Activated T-helper 1 cell treated with anti-CD3 and anti-CD28 coated beads, Interleukin-12 subunit alpha, Interleukin-12 subunit beta, Interleukin-2, Interleukin-4 antibody, amounts not matched to agents 30 ng/mL and 10 ng/mL and 1 ng/mL, durations not matched to agents 14 hours and 24 hours and 36 hours (primary cell): Measurements from ENCODE around the gene TSEN54. TPM values are rescaled to one million over a fixed set of nuclear protein-coding genes. Genes with fewer than 3 reads are reported as not detected.

Source experiments
- DNase-seq: peaks from one replicate; pipeline ENCODE4 v3.0.0; 2021; ENCODE audit warnings: low spot score
- H3K27ac Mint-ChIP-seq: one replicate; pipeline ENCODE4 v1.8.0; 2021; ENCODE audit warnings: mild to moderate bottlenecking, mixed read lengths
- H3K27me3 Mint-ChIP-seq: one replicate; pipeline ENCODE4 v1.8.0; 2022; ENCODE audit warnings: mild to moderate bottlenecking, moderate library complexity, mixed read lengths; ENCODE audit not compliant: insufficient read depth
- H3K36me3 Mint-ChIP-seq: one replicate; pipeline ENCODE4 v1.8.0; 2021; ENCODE audit warnings: low read depth, mixed read lengths
- H3K4me1 Mint-ChIP-seq: one replicate; pipeline ENCODE4 v1.8.0; 2021; ENCODE audit warnings: low read depth, mixed read lengths
- H3K4me3 Mint-ChIP-seq: one replicate; pipeline ENCODE4 v1.8.0; 2021; ENCODE audit warnings: mild to moderate bottlenecking, moderate library complexity, mixed read lengths
- H3K9me3 Mint-ChIP-seq: one replicate; pipeline ENCODE4 v1.8.0; 2021; ENCODE audit warnings: mixed read lengths
- intact Hi-C: fragments of 100-400 bp; cut with micrococcal nuclease; formaldehyde crosslinking; loops from one replicate; pipeline ENCODE4 v1.15.1; 2024
- total RNA-seq: library from RNA; stranded (reverse); gene quantifications from 2 replicates; pipeline ENCODE4 v1.2.3, GENCODE V29; 2022

Gene TSEN54
- total RNA-seq, 1 donor from 2014 or later, result 65.9 TPM

- H3K27me3 Mint-ChIP-seq, result peaks cover 4% of the 10 kb centered on the region
- no peak overlapping the region for H3K27ac Mint-ChIP-seq
These were observed 36.3 kb downstream of the TSEN54 start for GRCh38 chr17:75552425-75553294.

GRCh38 chr17:75553295-75554110, 37.2 kb downstream of the TSEN54 start:
- Mint-ChIP-seq H3K9me3 (no peaks in the 10 kb centered on the region), H3K4me1 (no peaks in the 10 kb centered on the region), H3K27ac (no peak overlapping the region), H3K27me3 (peaks cover 3% of the 10 kb centered on the region), H3K4me3 (no peak overlapping the region), H3K36me3 (no peaks in the 10 kb centered on the region)
- no peak for DNase-seq
- intact Hi-C loops, result no loop called here

More at GRCh38 chr17:75552425-75553294, 36.3 kb downstream of the TSEN54 start:
- Mint-ChIP-seq H3K9me3 (no peaks in the 10 kb centered on the region), H3K36me3 (no peaks in the 10 kb centered on the region), H3K4me1 (no peaks in the 10 kb centered on the region), H3K4me3 (no peak overlapping the region)
- intact Hi-C loops, result no loop called here
- DNase-seq, result no peak

DNA sequence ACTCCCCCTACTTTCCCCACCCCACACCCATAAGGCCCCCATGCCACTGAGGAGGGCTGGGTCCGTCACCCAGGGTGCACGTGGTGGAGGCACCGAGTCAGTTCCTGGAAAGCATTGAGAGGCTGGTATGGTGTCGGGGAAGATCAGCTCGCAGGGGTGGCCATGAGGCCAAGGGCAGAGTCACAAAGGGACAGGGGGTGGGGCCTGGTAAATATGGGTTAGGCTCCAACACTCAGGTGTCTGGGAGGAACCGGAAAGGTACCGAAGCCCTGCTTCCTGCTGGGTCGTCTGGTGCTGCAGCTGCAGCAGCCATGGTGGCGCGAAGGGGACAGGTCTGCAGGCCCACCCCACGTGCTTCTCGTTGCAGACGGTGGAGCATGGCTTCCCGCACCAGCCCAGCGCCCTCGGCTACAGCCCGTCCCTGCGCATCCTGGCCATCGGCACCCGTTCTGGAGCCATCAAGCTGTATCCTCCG, 39.4 kb downstream of the TSEN54 start:
- Mint-ChIP-seq H3K27ac (no peak overlapping the region), H3K4me1 (no peaks in the 10 kb centered on the region), H3K4me3 (no peak overlapping the region), H3K27me3 (peaks cover 3% of the 10 kb centered on the region), H3K9me3 (no peaks in the 10 kb centered on the region), H3K36me3 (no peaks in the 10 kb centered on the region)
- DNase-seq, result no peak
- intact Hi-C loops, result no loop called here

DNA sequence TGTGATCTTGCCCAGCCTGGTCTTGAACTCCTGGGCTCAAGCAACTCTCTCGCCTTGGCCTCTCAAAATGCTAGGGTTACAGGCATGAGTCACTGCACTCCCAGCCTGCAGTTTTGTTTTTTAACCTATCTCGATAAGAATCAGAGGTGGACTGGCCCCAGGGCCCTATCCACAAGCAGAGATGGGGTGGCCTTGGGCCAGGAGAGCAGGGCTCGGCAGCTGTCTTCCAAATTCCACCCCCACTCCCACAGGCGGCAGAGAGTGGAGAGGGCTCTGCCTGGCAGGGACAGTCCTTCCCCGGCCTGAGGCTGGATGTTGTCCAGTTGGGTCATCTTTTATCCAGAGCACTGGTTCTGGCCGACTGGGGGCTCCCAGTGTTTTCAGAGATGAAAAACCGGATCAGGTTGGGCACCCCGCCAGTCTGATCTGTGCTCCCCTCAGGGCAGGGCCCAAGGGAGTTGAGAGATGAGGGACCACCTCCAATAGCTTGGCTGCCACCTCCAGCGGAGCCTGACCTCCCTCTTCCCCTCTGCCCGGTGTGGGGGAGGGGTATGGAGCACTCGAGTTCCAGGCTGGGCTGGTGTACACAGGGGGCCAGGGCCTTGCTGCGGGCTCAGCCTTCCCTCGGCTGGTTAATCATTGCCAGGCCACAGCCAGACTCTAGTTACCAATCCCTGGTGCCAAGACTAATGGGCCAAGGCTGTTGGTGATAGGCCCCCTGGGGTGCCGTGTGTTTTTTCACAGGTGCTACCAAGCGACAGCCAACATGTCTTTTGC, 40.9 kb downstream of the TSEN54 start:
- DNase-seq, result no peak
- intact Hi-C loops, result no loop called here
- Mint-ChIP-seq H3K27ac (no peak overlapping the region), H3K4me1 (no peaks in the 10 kb centered on the region), H3K4me3 (no peak overlapping the region), H3K9me3 (no peaks in the 10 kb centered on the region), H3K27me3 (peaks cover 3% of the 10 kb centered on the region), H3K36me3 (no peaks in the 10 kb centered on the region)

GRCh38 chr17:75557852-75558665, 41.7 kb downstream of the TSEN54 start:
- no peaks in the 10 kb centered on the region for H3K36me3 Mint-ChIP-seq
- intact Hi-C loops, result no loop called here
- H3K4me3 Mint-ChIP-seq, result no peak overlapping the region
- no peaks in the 10 kb centered on the region for H3K4me1 Mint-ChIP-seq
- peaks cover 3% of the 10 kb centered on the region for H3K27me3 Mint-ChIP-seq
- no peaks in the 10 kb centered on the region for H3K9me3 Mint-ChIP-seq
- H3K27ac Mint-ChIP-seq, result no peak overlapping the region
- DNase-seq, result no peak

DNA sequence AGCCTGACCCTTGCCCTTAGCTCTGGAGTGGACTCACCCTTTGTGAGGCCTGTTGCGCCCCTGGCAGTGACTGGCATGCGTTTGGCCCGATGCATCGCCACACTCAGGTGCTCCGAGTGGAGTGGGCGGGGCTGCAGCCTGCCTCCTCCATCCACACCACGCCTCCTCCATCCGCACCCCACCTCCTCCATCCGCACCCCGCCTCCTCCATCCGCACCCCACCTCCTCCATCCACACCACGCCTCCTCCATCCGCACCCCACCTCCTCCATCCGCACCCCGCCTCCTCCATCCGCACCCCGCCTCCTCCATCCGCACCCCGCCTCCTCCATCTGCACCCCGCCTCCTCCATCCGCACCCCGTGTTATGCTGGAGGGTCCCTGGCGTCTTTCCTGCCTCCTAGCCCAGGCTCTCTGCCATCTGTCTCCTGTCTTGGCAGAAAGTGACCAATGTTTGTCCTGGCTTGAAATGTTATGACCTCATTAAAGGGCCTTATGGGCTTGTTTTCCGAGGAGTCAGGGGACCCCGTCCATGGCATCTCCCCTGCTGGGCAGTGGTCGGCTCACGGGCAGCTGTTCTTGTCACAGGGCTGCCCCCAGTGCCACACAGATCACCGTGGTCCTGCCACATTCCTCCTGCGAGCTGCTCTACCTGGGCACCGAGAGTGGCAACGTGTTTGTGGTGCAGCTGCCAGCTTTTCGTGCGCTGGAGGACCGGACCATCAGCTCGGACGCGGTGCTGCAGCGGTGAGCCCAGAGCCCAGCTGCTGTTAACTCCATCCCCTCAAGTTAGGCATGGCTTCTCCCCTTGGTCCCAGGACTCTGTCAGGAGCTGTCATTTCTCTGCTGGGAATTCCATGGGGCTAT, 42.6 kb downstream of the TSEN54 start:
- Mint-ChIP-seq H3K36me3 (no peaks in the 10 kb centered on the region), H3K4me3 (no peak overlapping the region), H3K9me3 (no peaks in the 10 kb centered on the region), H3K4me1 (no peaks in the 10 kb centered on the region), H3K27ac (no peak overlapping the region), H3K27me3 (peaks cover 3% of the 10 kb centered on the region)
- intact Hi-C loops, result no loop called here
- DNase-seq, result no peak

DNA sequence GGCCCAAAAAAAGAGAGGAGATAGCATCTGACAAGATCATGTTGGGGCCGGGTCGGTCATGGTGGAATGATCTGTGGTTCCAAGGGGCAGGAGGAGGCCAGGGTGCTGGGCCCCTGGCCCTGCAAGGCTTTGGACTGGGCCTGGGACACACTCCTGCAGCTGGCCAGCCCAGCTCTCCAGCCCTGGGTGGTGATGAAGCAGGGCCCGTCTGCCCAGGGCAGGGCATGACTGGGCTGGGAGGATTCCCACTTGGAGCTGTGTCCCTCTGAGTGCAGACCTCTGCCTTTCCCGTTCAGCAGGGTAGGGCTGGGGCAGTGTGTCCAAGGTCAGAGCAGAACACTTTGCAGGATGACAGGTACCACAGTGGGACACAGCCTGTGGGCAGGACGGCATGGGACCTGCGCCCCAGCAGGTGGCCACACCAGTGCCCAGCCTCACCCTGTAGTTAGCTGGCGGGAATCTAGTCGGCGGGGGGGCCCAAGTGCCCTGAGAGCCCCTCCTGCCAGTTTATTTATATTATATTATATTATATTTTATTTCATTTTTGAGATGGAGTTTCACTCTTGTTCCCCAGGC, 43.7 kb downstream of the TSEN54 start:
- intact Hi-C loops, result no loop called here
- Mint-ChIP-seq H3K36me3 (no peaks in the 10 kb centered on the region), H3K9me3 (no peaks in the 10 kb centered on the region), H3K27me3 (no peaks in the 10 kb centered on the region), H3K27ac (no peak overlapping the region), H3K4me3 (no peak overlapping the region), H3K4me1 (no peaks in the 10 kb centered on the region)
- DNase-seq, result no peak

DNA sequence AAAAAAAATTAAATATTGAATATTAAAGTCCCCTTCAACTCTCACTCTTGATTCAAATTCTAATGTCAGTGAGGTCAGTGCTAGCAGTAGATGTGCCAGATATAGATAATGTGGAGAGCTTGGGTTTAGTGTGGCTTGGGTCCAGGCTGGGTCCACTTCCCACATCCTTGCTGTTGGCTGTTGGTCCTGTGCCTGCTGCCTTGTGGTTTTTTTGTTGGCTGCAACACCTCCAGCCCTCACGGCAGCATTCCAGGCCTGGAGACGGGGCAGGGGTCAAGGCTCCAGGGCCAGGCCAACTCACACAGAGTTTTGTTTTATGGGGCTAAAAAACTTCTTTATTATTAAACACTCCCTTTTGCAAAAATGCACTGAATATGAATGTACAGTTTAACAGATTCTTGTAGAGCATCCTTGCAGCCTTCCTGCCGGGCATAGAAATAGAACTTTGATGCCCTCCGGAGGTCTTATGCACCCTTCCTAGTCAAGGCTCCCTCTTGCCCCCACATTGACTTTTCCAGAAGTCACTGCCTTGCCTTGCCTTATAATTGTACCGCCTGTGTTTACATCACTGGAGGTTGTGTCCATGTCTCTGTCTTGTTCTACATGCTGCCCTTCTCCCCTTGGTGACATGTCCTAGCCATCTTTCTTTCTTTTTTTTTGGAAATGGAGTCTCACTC, 45.7 kb downstream of the TSEN54 start:
- DNase-seq, result no peak
- intact Hi-C loops, result no loop called here
- H3K4me3 Mint-ChIP-seq, result no peak overlapping the region
- H3K4me1 Mint-ChIP-seq, result no peaks in the 10 kb centered on the region
- no peaks in the 10 kb centered on the region for H3K9me3 Mint-ChIP-seq
- H3K36me3 Mint-ChIP-seq, result no peaks in the 10 kb centered on the region
- no peak overlapping the region for H3K27ac Mint-ChIP-seq
- H3K27me3 Mint-ChIP-seq, result no peaks in the 10 kb centered on the region

DNA sequence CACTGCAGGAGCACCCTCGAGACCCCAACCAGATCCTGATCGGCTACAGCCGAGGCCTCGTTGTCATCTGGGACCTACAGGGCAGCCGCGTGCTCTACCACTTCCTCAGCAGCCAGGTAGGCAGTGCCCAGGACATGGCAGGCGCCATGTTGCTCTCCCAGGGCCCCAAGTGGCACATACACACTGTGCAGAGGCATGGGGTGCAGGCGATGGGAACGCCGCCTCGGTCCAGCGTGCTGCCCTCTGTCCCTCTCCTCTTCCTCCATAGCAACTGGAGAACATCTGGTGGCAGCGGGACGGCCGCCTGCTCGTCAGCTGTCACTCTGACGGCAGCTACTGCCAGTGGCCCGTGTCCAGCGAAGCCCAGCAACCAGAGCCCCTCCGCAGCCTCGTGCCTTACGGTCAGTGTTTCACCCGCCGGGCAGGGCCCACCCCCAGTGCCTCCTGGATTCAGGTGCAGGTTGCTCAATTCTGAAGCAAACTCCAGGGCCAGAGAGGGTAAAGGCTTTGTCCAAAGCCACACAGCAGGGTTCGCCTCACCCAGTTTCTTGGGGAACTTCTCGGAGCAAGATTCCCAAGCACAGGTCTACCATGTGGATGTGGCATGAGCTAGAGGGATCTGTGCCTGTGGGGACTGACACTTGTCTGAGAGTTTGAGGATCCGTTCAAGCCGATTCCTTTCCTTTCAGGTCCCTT, 46.9 kb downstream of the TSEN54 start:
- DNase-seq, result no peak
- Mint-ChIP-seq H3K4me1 (no peaks in the 10 kb centered on the region), H3K27me3 (no peaks in the 10 kb centered on the region), H3K4me3 (no peak overlapping the region), H3K36me3 (no peaks in the 10 kb centered on the region), H3K27ac (no peak overlapping the region), H3K9me3 (no peaks in the 10 kb centered on the region)
- intact Hi-C loops, result no loop called here

- no peaks in the 10 kb centered on the region for H3K4me1 Mint-ChIP-seq
- H3K27ac Mint-ChIP-seq, result no peak overlapping the region
- intact Hi-C loops, result no loop called here
These were observed 47.9 kb downstream of the TSEN54 start for GRCh38 chr17:75564195-75564594.

More at GRCh38 chr17:75564195-75564594, 47.9 kb downstream of the TSEN54 start:
- no peak for DNase-seq
- Mint-ChIP-seq H3K9me3 (no peaks in the 10 kb centered on the region), H3K36me3 (no peaks in the 10 kb centered on the region), H3K4me3 (no peak overlapping the region), H3K27me3 (no peaks in the 10 kb centered on the region)
